GM12865 (cell line): ENCODE measurements around the gene NOL9.

Source experiments
- DNase-seq: peaks from one replicate; pipeline ENCODE4 v3.0.0; 2010; ENCODE audit warnings: low read depth
- H3K4me3 ChIP-seq: 2 replicates; pipeline ENCODE4 v1.5.1; 2011; ENCODE audit warnings: mild to moderate bottlenecking, low read depth, low read length, control low read depth
- TF ChIP-seq, protein P1 (sequence below): IDR thresholded peaks from 2 replicates; pipeline ENCODE4 v1.5.1; 2011; ENCODE audit warnings: low read length, control low read depth, low read depth, inconsistent platforms; ENCODE audit not compliant: insufficient read depth; ENCODE audit errors: missing control alignments

The NOL9 gene

DNA sequence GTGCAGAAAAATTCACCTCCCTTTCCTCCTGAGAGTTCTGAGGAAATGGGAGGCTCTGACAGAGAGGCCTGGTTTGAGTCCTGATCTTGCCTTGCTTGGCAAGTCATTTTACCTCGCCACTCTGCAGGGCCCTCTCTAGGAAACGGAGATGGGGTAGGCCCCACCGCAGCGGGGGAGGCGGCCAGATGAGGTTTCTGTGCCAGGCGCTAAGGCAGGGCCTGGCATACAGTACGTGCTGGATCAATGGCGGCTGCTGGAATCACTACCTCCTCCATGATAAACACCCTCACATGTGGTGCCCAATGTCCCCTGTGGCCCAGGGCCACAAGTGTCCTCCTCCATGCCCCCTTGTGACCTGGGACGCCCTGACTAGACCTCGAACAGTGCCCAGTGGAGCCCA lies 62.3 kb downstream of the NOL9 start:
- no peak overlapping the region for H3K4me3 ChIP-seq
- TF ChIP-seq, protein P1, sequence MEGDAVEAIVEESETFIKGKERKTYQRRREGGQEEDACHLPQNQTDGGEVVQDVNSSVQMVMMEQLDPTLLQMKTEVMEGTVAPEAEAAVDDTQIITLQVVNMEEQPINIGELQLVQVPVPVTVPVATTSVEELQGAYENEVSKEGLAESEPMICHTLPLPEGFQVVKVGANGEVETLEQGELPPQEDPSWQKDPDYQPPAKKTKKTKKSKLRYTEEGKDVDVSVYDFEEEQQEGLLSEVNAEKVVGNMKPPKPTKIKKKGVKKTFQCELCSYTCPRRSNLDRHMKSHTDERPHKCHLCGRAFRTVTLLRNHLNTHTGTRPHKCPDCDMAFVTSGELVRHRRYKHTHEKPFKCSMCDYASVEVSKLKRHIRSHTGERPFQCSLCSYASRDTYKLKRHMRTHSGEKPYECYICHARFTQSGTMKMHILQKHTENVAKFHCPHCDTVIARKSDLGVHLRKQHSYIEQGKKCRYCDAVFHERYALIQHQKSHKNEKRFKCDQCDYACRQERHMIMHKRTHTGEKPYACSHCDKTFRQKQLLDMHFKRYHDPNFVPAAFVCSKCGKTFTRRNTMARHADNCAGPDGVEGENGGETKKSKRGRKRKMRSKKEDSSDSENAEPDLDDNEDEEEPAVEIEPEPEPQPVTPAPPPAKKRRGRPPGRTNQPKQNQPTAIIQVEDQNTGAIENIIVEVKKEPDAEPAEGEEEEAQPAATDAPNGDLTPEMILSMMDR: no peak
- DNase-seq: no peak

DNA sequence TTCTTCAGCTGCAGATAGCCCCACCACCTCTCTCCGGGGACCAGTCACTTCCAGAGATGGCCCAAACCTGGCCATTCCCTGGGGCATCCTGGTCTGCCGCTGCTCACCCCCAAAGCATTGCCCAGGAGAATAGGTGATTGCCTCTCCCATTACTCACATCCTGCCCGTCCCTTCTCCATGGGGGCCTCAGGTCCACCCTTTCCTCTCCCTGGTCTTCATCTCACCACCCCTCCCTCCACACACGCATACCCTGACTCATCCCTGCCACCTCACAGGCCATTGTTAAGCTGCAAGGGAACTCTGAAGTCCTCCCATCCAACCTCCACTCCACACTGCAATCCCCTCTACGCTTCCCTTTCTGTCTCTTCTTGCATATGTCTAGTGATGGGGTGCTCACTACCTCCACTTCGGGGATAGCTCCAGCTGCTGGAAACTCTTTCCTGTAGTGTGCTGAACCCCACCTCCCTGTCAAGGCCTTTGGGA lies 62.8 kb downstream of the NOL9 start, which contains the start of gene PLEKHG5:
Gene PLEKHG5 (minus strand): TSS at position 188 of the 483 bp plus-strand sequence. CDS start 14,096 bp downstream, outside the sequence.
- TF ChIP-seq, protein P1: no peak
- H3K4me3 ChIP-seq: peak within 1 kb of the TSS; percentile 95
- no peak for DNase-seq

DNA sequence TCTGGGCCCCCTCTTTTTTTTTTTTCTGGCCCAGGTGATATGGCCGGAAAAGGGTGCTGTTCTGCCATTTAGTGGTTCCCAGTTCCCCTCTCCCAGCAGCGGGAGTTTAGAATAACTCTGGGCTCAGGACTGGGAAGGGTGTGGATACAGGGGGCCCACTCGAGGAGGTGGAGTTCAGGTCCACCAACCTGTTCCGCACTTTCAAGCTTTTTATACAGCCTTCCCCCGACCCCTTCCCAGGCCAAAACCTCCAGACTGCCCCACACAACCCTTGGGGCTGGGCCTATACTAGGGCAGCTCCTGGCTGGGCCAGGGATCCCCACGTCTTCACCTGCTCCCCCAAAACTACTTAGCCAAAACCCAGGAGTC lies 63.2 kb downstream of the NOL9 start:
- peak overlapping the region; percentile 95 for H3K4me3 ChIP-seq
- TF ChIP-seq, protein P1: no peak
- DNase-seq: no peak

DNA sequence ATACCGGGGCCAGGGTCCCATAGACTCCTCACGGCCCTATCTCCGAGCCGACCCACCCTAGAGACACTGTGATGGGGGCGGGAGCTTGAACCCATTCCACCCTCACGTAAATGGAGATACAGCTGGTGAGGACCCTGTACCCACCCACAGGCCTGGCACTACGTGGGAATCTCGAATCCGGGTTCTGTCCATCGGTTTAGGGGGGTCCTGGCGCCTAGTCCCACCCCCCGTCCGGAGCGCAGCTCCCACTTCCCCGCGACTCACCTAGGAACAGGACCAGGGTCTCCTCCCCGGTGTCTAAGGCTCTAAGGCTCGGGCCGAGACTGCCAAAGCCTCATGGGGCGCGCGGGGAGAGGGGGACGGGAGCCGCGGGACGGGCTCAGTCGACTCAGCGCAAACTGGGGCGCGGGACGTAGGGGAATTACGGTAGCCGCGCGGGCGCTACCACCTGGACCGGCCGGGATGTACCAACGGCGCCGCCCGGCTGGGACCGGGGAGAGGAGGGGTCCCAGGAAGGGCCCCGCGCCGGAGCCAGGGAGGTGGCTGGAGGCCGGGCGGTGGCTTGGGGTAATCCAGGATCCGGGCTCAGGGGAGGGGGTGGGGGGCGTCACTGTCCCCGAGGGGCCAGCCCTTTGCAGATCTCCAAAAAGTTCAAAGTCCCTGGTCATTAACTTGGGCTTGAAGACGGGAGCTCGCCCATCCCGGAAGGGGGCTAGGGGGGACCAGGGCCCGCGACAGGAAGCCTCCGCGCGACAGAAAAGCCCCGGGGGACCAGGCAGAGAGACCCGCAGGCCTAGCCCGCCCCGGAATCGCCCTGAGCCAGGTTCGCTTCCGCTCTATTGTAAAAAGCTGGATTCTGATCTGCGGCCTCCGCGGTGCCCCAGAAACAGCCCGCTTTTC lies 63.9 kb downstream of the NOL9 start:
- H3K4me3 ChIP-seq: peak overlapping the region; percentile 95
- TF ChIP-seq, protein P1: no peak
- DNase-seq: peak; percentile 86

DNA sequence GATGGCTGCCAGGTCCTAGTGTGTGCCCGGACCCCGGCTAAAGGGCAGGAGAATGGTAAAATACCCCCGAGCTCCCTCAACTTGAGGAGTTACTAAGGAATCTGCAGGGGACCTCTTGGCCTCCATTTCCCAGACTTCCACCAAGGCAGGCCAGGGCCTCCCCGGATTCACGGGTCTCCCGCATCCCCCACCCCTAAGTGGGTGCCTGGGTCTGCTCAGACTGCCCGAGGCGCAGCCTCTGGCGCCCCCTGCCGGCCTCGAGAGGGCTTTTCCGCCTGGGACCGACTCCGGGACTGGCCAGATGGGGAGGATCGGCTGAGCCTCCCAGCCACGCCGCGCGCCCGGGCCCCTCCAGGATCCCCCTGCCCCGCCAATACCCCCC lies 64.5 kb downstream of the NOL9 start:
- TF ChIP-seq, protein P1: peak; percentile 94
- peak overlapping the region; percentile 95 for H3K4me3 ChIP-seq
- peak; percentile 85 for DNase-seq

DNA sequence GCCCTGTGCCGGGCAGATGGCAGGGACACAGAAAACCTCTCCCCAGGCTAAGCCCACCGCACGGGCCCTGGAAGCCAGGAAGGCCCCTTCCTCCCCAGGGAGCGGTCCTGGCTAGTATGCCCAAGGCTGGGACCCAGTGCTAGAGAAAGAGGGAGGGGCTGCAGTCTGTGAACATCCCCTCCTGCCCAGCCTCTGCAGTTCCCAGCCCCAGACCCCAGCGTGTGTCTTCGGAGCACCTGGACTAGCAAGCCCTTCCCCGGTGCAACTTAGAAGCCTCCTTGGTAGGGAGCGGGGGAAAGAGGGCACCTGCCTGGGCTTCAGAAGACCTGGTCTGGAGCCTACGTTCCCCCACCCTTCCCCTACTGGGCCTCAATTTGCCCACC lies 64.9 kb downstream of the NOL9 start:
- TF ChIP-seq, protein P1: no peak
- no peak overlapping the region for H3K4me3 ChIP-seq
- no peak for DNase-seq
